ENCODE results near the gene PPP6R2.

The PPP6R2 gene

DNA sequence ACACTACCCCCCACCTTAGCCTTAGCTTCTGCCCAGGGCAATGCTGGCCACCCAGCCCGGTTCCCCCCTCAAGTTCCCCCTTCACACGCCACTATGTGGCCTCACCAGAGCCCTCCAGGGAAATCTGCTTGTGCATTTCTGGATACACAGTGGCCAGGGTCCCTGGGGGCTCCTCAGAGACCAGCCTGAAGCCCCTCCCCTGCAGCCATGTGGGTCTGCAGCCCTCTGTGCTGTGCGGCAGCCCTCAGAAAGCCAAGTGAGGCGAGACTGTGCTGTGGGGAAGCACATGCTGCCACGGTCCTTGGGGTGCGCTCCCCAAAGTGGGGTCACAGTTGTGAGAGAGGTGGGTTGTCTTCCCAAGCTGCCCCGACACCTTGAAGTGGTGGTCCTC lies 33.5 kb upstream of the PPP6R2 start:
- no peak overlapping the region for H3K4me3 ChIP-seq (ENCODE audit: low read length)
- no peak for TF ChIP-seq ZNF274 (IDR thresholded peaks at IDR 0.05; ENCODE audit: low read depth, low read length)

DNA sequence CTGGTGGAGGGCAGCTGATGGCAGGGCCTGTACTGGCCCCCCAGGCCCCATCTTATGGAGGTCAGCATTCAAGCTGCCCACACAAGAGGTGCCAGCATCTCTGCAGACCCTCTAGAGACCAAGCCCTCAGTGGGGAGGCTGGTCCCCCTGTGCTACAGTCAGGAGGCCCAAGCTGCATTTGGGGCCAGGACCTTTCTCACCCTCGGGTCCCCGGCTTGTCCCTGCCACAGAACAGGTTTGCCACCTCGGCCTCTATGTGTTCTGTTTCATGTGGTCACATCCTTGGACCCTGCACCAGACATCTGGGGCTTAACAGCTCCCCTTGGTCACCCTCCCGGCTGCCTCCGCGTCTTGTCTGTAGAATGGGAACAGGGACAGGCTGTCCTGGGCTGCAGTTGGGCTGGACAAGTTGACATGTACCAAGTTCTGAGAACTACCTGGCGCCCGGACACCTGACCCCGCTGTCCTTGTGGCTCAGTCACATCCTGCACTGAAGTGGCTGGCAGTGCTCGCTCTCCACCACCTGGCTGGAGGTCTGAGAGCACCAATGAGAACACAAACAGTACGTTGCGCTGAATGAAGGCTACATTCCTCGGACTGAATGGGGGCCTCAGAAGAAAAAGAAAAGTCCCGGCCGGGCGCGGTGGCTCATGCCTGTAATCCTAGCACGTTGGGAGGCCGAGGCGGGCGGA lies 33.0 kb upstream of the PPP6R2 start:
- H3K4me3 ChIP-seq (ENCODE audit: low read length), result no peak overlapping the region
- no peak for TF ChIP-seq ZNF274 (IDR thresholded peaks at IDR 0.05; ENCODE audit: low read depth, low read length)

DNA sequence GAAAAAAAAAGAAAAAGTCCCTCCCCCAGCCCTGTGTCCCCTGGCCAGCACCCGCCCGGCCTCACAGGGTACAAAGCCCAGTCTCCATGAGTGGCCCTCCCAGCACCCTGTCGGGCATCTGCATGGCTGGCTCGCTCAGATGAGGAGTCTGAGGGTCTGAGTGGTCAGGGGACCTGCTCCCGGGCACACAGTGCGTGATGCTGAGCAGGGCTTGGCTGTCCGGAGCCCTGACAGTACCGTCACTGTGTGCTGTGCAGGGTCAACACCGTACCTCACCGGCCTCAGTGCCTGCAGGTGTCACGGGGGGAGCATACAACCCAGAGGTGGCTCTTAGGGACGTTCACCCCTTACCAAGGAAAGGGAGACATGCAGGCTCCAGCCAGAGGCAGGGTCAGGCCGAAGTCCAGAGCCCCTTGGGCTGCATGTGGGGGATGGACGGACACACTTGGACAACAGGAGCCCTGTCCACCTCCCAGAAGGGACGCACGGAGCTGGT lies 32.1 kb upstream of the PPP6R2 start:
- no peak overlapping the region for H3K4me3 ChIP-seq (ENCODE audit: low read length)
- no peak for TF ChIP-seq ZNF274 (IDR thresholded peaks at IDR 0.05; ENCODE audit: low read depth, low read length)

DNA sequence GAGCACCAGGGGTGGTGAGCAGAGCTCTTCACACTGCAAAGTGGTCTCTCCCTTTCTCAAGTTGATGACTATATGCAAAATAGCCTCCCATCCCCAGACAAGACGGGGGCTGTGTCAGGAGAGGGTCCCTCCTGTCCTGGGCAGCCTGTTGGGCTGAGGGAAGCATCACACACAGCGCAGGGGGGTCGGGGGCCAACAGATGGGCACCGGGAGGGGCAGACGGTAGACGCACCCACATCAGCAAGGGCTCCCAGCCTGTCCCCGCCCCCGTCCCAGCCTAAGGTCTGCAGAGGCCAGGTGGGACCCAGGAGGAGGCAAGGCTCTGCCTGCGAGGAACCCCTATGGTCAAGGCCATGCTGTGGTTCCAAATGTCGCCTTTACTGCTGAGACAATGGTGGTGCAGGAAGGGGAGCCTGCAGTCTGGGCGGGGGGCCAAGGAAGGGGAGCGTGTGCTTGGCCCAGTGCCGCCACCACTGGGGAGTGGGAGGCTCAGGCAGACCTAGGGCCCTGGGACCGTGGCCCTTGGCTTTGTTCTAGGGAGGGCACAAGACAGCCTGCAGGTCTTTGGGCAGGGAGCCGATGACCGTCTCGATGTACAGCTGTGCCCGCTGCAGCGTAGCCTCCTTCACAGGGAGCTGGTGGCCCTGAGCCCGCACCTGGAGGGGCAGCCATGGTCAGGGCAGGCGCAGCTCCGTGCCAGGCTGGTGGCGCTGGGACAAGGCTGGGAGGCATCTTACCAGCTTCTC lies 31.3 kb upstream of the PPP6R2 start:
- TF ChIP-seq ZNF274 (IDR thresholded peaks at IDR 0.05; ENCODE audit: low read depth, low read length), result no peak
- no peak overlapping the region for H3K4me3 ChIP-seq (ENCODE audit: low read length)

DNA sequence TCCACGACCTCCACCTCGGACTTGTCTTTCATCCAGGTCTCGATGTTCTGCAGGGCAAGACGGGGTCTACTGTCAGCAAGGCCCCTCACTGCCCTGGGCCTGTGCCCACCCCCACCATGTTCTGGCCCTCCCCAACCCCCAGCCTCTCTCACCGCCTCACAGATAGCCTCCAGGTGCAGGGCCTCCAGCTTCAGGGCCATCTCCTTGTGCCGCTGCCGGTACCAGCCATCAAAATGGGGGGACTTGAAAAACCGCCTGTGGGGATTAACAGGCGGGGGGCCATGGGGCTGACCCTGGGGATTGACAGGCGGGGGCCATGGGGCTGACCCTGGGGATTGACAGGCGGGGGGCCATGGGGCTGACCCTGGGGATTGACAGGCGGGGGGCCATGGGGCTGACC lies 30.8 kb upstream of the PPP6R2 start:
- no peak overlapping the region for H3K4me3 ChIP-seq (ENCODE audit: low read length)
- TF ChIP-seq ZNF274 (IDR thresholded peaks at IDR 0.05; ENCODE audit: low read depth, low read length), result no peak

DNA sequence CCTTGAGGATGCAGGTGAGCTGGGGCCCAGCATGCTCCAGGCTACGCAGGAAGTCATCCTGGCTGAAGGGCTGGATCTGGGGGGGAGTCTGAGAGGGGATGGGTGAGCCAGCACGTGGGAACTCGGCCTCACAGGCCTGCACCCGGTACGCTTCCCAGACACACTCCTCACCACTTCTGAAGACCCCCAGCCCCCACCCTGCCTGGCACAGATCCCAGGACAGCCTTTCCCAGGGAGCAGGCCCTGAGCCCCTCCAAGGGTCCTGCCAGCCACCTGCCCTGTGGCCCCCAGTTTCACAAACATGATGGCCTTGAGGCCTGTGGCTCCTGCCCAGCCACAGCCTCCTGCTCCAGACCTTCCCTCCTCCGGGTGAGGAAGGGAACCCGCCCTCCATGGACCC lies 30.1 kb upstream of the PPP6R2 start:
- no peak for TF ChIP-seq ZNF274 (IDR thresholded peaks at IDR 0.05; ENCODE audit: low read depth, low read length)

DNA sequence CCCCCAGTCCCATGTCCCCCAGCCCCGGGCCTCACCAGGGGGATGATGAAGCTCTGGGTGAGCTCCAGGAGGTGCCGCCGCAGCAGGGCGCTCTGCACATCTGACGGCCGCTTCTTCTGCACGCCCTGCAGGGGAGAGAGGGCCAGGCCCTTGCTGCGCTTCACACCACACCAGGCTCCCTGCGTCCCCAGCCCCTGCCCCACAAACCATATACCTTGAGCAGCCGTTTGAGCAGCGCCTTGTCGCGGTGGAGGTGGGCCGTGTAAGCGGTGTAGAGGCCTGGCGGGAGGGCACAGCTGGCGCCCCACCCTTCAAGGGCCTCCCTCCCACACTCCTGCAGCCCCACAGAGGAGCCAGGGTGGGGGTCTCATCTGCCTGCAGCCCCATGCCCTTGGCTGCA lies 29.5 kb upstream of the PPP6R2 start:
- H3K4me3 ChIP-seq (ENCODE audit: low read length), result peak overlapping the region; percentile 59; the same call in 1 of the 2 replicates
- no peak for TF ChIP-seq ZNF274 (IDR thresholded peaks at IDR 0.05; ENCODE audit: low read depth, low read length)

More for the DNA sequence above, 30.1 kb upstream of the PPP6R2 start:
- H3K4me3 ChIP-seq (ENCODE audit: low read length), result no peak overlapping the region; the same call in 1 of the 2 replicates

DNA sequence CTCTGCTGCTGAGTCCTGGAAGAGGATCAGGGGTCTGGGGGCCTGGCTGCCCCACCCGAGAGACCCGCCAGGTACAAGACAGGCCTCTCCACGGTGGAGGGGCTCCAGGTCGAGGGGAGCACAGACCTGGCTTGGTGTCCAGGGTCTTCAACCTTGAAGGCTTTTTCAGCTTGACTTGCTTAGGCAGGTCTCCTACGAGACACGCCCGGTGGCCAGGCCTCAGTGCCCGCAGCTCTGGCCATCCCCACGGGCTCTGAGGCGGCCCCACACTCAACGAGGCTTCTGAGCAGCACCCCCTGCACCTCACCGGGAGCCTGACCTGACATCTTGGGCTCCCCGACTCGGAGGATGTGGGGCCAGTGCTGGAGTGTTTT lies 29.1 kb upstream of the PPP6R2 start:
- TF ChIP-seq ZNF274 (IDR thresholded peaks at IDR 0.05; ENCODE audit: low read depth, low read length), result no peak
- peak overlapping the region; percentile 59; the same call in 1 of the 2 replicates for H3K4me3 ChIP-seq (ENCODE audit: low read length)

DNA sequence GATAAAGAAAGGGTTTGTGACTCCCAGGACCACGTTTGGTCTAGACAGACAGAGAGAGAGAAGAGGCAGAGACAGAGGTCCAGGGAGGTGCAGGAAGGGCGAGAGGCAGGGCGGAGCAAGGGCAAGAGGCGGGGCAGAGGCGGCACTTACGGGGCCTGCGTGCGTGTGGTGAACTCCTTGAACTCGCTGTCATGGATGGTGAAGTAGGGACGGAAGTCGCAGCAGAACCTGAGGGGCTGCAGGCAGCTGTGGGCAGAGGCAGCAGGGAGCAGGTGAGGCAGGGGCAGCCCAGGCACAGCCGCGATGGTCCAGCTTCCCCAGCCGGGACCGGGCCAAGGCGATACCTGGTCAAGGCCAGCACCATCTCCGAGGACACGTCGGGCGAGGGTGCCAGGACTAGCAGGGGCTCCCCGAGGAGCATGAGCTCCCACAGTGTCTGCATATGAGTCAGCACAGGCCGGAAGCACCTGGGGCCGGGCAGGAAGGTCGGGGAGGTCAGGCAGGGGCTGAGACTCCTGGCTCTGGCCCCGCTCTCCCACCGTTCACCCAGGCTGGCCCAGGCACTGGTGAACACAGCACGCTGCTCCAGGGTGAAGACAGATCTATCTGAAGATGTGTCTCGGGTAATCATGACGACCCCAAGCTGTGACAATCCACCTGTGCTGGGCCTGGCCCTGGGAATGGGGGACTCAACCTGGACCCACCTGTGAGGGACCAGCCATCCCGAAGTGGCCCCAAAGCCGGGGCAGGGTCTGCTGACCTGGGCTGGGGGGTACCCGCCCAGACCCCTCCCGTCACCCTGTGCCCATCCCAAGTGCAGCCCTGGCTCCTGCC lies 28.5 kb upstream of the PPP6R2 start:
- TF ChIP-seq ZNF274 (IDR thresholded peaks at IDR 0.05; ENCODE audit: low read depth, low read length), result no peak
- peak overlapping the region; percentile 59; the same call in 1 of the 2 replicates for H3K4me3 ChIP-seq (ENCODE audit: low read length)

DNA sequence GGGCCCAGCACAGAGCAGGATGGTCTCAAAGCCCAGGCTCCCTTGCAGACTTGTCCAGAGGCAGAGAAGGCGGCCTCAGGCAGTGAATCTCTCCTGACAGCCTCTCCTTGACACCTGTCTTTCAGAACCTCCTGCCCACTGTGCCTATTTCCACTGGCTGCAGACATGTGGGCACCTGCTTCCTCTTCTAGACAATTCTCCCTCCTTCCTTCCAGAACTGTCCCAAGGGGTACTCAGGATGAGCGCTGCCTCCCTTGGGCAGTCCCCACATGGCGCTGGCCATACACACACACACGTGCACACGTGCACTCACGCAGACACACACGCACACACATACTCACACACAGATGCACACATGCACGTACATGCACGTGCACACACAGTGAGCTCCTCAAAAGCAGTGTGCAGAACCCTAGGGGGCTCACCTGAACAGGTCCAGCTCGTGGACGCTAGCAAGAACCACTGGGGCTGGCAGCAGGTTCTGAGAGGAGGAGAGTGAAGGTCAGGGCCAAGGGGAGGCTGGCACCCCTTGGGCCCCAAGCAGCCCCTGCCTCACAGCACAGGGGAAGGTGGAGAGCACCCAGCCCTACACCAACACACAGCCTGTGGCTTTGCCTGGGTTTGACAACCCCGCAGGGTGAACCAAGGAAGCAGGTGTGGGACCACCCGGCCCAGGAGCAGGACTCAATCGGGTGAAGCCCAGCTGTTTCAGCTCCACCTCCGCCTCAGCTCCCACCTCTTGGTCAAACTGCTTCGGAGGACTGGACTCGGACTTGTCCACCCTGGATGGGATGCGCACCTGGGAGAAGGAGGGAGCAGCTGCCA lies 27.6 kb upstream of the PPP6R2 start:
- no peak for TF ChIP-seq ZNF274 (IDR thresholded peaks at IDR 0.05; ENCODE audit: low read depth, low read length)
- peak overlapping the region; percentile 30; the same call in 1 of the 2 replicates for H3K4me3 ChIP-seq (ENCODE audit: low read length)

DNA sequence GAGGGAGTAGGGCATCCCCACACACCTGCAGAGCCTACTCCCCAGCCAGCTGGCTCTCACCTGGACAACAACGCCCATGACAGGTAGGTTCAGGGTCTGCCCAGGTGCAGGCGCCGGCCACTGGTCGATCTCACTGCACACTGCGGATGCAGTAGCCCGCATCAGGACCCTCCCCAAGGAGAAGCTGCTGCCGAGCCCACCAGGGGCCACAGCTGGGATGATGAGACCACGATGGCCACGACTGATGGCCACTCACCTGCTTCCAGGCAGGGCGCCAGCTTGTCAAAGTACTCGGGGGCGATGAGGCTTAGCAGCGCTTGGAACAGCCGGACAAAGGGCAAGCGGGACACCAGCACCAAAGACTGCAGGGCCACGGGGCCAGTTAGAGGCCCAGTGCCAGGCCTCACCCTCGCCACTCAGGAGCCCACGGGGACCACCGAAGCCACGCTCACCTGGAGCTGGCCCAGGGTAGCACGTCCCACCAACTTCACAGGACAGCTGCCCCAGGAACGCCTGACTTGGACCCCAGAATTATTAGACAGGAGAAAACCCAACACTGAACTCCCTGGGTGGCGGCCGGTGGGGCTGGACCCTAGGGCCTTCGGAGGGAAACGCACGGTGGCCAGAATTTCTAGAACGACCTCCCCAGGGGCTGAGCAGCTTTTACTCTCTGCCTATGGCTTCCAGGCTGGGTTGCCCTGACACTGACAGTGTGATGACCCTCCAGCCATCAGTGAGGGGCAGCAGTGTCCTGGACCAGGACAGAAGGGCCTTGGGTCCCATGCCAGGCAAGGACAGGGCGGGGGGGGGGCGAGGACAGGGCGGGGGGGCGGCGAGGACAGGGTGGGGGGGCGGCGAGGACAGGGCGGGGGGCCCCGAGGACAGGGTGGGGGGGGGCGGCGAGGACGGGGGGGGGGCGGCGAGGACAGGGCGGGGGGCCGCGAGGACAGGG lies 26.7 kb upstream of the PPP6R2 start:
- H3K4me3 ChIP-seq (ENCODE audit: low read length), result no peak overlapping the region

DNA sequence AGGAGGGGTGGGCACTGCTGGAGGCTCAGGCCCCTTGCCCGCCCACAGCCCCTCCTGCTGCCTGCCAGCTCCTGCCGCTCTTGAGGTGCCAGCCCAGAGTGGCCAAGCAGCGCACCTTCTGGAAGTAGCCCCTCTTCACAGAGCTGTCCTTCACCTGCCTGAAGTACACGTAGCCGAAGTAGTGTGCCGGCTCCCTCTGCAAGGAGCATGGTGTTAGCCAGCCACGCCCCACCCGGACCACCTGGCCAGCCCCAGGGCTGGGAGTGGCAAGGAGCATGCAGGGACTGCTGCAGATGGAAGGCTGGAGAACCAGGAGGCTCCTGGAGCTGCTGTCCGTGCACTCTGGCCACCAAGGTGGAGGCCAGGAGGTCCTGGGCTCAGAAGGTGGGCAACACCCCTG lies 25.9 kb upstream of the PPP6R2 start:
- TF ChIP-seq ZNF274 (IDR thresholded peaks at IDR 0.05; ENCODE audit: low read depth, low read length), result no peak
- no peak overlapping the region for H3K4me3 ChIP-seq (ENCODE audit: low read length)

More for the DNA sequence above, 26.7 kb upstream of the PPP6R2 start:
- TF ChIP-seq ZNF274 (IDR thresholded peaks at IDR 0.05; ENCODE audit: low read depth, low read length), result no peak
